Suprapubic skin (tissue), 3 donors: Measurements from ENCODE around the gene KIF11.

ENCODE experiments used
- CTCF ChIP-seq, 2 donors: fragments of 200-600 bp in 1 of 2; fragments of 450-650 bp in 1 of 2; sonication (generic) in 1 of 2; IDR thresholded peaks; one replicate each; pipeline ENCODE4 v1.5.1; 2016 to 2019; ENCODE audit warnings: antibody characterized with exemption in 2 of 2, mild to moderate bottlenecking in 1 of 2, moderate library complexity in 1 of 2
- POLR2A ChIP-seq, 2 donors: fragments of 450-650 bp; IDR thresholded peaks; one replicate each; pipeline ENCODE4 v1.6.1; 2017; ENCODE audit warnings: antibody characterized with exemption in 2 of 2, mild to moderate bottlenecking in 2 of 2, moderate library complexity in 2 of 2

- TF ChIP-seq CTCF (IDR thresholded peaks at IDR 0.05) (no peak), POLR2A (IDR thresholded peaks at IDR 0.05) (no peak)
Measured at GRCh38 chr10:92619368-92619767, 26.4 kb downstream of the KIF11 start.
